Testis (tissue), 2 donors: Measurements from ENCODE around the gene RPS2.

Source experiments
- CTCF ChIP-seq, 3 experiments: fragments of 450-650 bp in 2 of 3; fragments of 200-600 bp in 1 of 3; sonication (generic) in 1 of 3; IDR thresholded peaks; one replicate each; pipeline ENCODE4 v1.5.1; 2016 to 2019; ENCODE audit warnings: antibody characterized with exemption in 3 of 3, mild to moderate bottlenecking in 2 of 3, moderate library complexity in 1 of 3
- POLR2A ChIP-seq: fragments of 450-650 bp; IDR thresholded peaks from one replicate; pipeline ENCODE4 v1.6.1; 2017; ENCODE audit warnings: antibody characterized with exemption, mild to moderate bottlenecking, moderate library complexity

GRCh38 chr16:1918351-1919326 is 46.0 kb downstream of the RPS2 start, which contains the start of gene HS3ST6:
- TF ChIP-seq CTCF (IDR thresholded peaks at IDR 0.05): no peak
- no peak for TF ChIP-seq POLR2A
